Measurements from ENCODE around the gene RNF112.

DNA sequence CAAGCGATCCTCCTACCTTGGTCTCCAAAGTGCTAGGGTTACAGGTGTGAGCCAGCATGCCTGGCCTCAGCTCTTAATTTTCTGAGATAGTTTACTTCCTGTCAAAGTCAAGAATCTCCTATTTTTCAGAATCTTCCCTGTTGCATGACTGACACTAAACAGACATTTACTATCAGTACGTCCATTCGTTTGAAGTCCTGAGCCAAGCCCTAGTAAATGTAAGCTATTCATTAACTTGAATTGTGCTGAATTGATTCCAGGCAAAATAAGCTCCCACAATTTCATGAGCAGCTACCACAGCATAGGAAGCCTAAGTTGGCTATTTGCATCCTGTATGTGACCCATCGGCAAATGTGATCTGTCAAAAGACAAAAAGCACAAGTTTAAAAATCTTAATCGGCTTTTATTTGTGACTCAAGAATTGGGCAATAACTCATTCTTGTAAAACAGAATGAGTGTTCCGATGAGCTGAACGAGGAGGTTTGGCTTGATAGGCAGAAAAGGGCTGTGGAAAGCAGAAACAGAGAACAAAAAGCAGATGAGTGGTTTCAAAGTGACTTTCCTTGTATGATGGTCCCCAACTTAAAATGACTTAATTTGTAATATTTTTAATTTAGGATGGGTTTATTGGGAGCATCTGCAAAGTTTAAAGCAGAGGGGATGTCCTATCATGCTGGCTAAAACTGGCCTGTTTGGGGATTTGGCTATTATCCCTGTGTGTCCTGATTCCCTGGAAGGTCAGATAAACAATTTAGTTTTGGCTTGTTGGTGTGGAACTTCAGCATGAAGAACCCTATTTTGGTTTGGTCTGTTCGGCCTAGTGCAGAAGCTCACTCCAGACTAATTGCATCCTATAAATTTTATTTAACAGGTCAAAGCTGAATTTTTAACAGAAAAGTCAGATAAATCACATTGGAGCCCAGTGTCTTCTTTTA, 14.2 kb downstream of the RNF112 start:
- TF ChIP-seq, protein P1, sequence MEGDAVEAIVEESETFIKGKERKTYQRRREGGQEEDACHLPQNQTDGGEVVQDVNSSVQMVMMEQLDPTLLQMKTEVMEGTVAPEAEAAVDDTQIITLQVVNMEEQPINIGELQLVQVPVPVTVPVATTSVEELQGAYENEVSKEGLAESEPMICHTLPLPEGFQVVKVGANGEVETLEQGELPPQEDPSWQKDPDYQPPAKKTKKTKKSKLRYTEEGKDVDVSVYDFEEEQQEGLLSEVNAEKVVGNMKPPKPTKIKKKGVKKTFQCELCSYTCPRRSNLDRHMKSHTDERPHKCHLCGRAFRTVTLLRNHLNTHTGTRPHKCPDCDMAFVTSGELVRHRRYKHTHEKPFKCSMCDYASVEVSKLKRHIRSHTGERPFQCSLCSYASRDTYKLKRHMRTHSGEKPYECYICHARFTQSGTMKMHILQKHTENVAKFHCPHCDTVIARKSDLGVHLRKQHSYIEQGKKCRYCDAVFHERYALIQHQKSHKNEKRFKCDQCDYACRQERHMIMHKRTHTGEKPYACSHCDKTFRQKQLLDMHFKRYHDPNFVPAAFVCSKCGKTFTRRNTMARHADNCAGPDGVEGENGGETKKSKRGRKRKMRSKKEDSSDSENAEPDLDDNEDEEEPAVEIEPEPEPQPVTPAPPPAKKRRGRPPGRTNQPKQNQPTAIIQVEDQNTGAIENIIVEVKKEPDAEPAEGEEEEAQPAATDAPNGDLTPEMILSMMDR (IDR thresholded peaks at IDR 0.05; ENCODE audit: insufficient read depth, low read length, poor library complexity, severe bottlenecking): no peak
- TF ChIP-seq EZH2phosphoT487 (conservative IDR thresholded peaks at IDR 0.05; ENCODE audit: low read length): no peak

Data from SU-DHL-6 (cell line).